HEK293 (cell line): ENCODE measurements around the gene TMPRSS6.

Source experiments
- CTCF ChIA-PET: fragments of 350-600 bp; formaldehyde crosslinking; extraction: SDS; loops from one replicate; lab custom pipeline; 2021; ENCODE audit warnings: antibody characterized with exemption; lab: Yijun Ruan, JAX
- POLR2A ChIA-PET: fragments of 300-600 bp; formaldehyde crosslinking; extraction: SDS; loops from one replicate; lab custom pipeline; 2020; ENCODE audit warnings: antibody characterized with exemption, inconsistent platforms; lab: Yijun Ruan, JAX
- H3K27ac ChIP-seq: fragments of 200-500 bp; sonication (Bioruptor generic); 2 replicates; pipeline ENCODE4 v1.5.1; 2014; ENCODE audit warnings: low read depth, low read length, control low read depth, inconsistent platforms; ENCODE audit errors: extremely low read depth
- H3K36me3 ChIP-seq, 2 experiments: fragments of 200-500 bp in 1 of 2; sonication (Bioruptor generic) in 1 of 2; 1 replicate in 1 of 2; 2 replicates in 1 of 2; pipeline ENCODE4 v1.5.1; 2014 to 2017; ENCODE audit warnings: inconsistent platforms in 2 of 2, low read length in 2 of 2; ENCODE audit not compliant: control insufficient read depth in 2 of 2, insufficient read depth in 1 of 2
- H3K4me1 ChIP-seq: fragments of 200-500 bp; sonication (Bioruptor generic); 2 replicates; pipeline ENCODE4 v1.5.1; 2014; ENCODE audit warnings: mild to moderate bottlenecking, low read length, inconsistent platforms; ENCODE audit not compliant: control insufficient read depth, insufficient read depth
- H3K4me3 ChIP-seq: 2 replicates; pipeline ENCODE4 v1.5.1; 2011; ENCODE audit warnings: low read depth, mild to moderate bottlenecking, control low read depth, low read length, moderate library complexity
- H3K9me3 ChIP-seq: fragments of 200-500 bp; sonication (Bioruptor generic); 2 replicates; pipeline ENCODE4 v1.5.1; 2014; ENCODE audit warnings: low read depth, low read length, inconsistent platforms; ENCODE audit not compliant: control insufficient read depth, insufficient read depth
- GLI4 ChIP-seq: fragments of 450-650 bp; formaldehyde crosslinking; IDR thresholded peaks from 2 replicates; pipeline ENCODE4 v1.5.1; 2016; ENCODE audit warnings: missing biosample characterization, missing genetic modification characterization
- KLF7 ChIP-seq: fragments of 450-650 bp; formaldehyde crosslinking; IDR thresholded peaks from 2 replicates; pipeline ENCODE4 v1.5.1; 2016; ENCODE audit warnings: missing biosample characterization, missing genetic modification characterization, borderline replicate concordance
- SP7 ChIP-seq: fragments of 450-650 bp; formaldehyde crosslinking; IDR thresholded peaks from 2 replicates; pipeline ENCODE4 v1.5.1; 2016; ENCODE audit warnings: missing biosample characterization, missing genetic modification characterization
- WT1 ChIP-seq: fragments of 450-650 bp; formaldehyde crosslinking; IDR thresholded peaks from 2 replicates; pipeline ENCODE4 v1.5.1; 2016; ENCODE audit warnings: missing biosample characterization, missing genetic modification characterization
- YY1 ChIP-seq: fragments of 450-650 bp; formaldehyde crosslinking; IDR thresholded peaks from 2 replicates; pipeline ENCODE4 v1.5.1; 2018; ENCODE audit warnings: missing biosample characterization, missing genetic modification characterization
- ZFP69B ChIP-seq: fragments of 450-650 bp; formaldehyde crosslinking; IDR thresholded peaks from 2 replicates; pipeline ENCODE4 v1.5.1; 2016; ENCODE audit warnings: missing biosample characterization, missing genetic modification characterization
- ZNF16 ChIP-seq: fragments of 450-650 bp; formaldehyde crosslinking; IDR thresholded peaks from 2 replicates; pipeline ENCODE4 v1.5.1; 2016; ENCODE audit warnings: low read depth, missing biosample characterization, missing genetic modification characterization
- ZNF184 ChIP-seq: fragments of 450-650 bp; IDR thresholded peaks from 2 replicates; pipeline ENCODE4 v1.5.1; 2018; ENCODE audit warnings: missing biosample characterization, mild to moderate bottlenecking, missing genetic modification characterization
- ZNF214 ChIP-seq: fragments of 450-650 bp; formaldehyde crosslinking; IDR thresholded peaks from 2 replicates; pipeline ENCODE4 v1.5.1; 2017; ENCODE audit warnings: missing biosample characterization, mild to moderate bottlenecking, missing genetic modification characterization, borderline replicate concordance
- ZNF366 ChIP-seq: fragments of 450-650 bp; formaldehyde crosslinking; conservative IDR thresholded peaks from 2 replicates; pipeline ENCODE4 v1.5.1; 2016; ENCODE audit warnings: missing biosample characterization, missing genetic modification characterization
- ZNF629 ChIP-seq: fragments of 450-650 bp; formaldehyde crosslinking; IDR thresholded peaks from 2 replicates; pipeline ENCODE4 v1.5.1; 2017; ENCODE audit warnings: missing biosample characterization, missing genetic modification characterization
- ZNF658 ChIP-seq: fragments of 450-650 bp; formaldehyde crosslinking; IDR thresholded peaks from 2 replicates; pipeline ENCODE4; 2016; ENCODE audit warnings: missing biosample characterization, missing genetic modification characterization
- TF ChIP-seq, protein P1 (sequence below): fragments of 450-650 bp; formaldehyde crosslinking; IDR thresholded peaks from 2 replicates; pipeline ENCODE4 v1.5.1; 2016; ENCODE audit warnings: missing biosample characterization, missing genetic modification characterization
- TF ChIP-seq, protein P2 (sequence below): fragments of 450-650 bp; formaldehyde crosslinking; conservative IDR thresholded peaks from 2 replicates; pipeline ENCODE4 v1.5.1; 2016; ENCODE audit warnings: low read depth, missing biosample characterization, missing genetic modification characterization
- TF ChIP-seq, protein P3 (sequence below): fragments of 450-650 bp; formaldehyde crosslinking; IDR thresholded peaks from 2 replicates; pipeline ENCODE4 v1.5.1; 2017; ENCODE audit warnings: missing biosample characterization, missing genetic modification characterization
- TF ChIP-seq, protein P4 (sequence below): fragments of 450-650 bp; formaldehyde crosslinking; IDR thresholded peaks from 2 replicates; pipeline ENCODE4 v1.5.1; 2016; ENCODE audit warnings: missing biosample characterization, missing genetic modification characterization
- TF ChIP-seq, protein P5 (sequence below): fragments of 450-650 bp; formaldehyde crosslinking; IDR thresholded peaks from 2 replicates; pipeline ENCODE4 v1.5.1; 2016; ENCODE audit warnings: missing biosample characterization, missing genetic modification characterization
- TF ChIP-seq, protein P6 (sequence below): fragments of 450-650 bp; formaldehyde crosslinking; IDR thresholded peaks from 2 replicates; pipeline ENCODE4 v1.5.1; 2016; ENCODE audit warnings: missing biosample characterization, missing genetic modification characterization
- TF ChIP-seq, protein P7 (sequence below): fragments of 450-650 bp; formaldehyde crosslinking; IDR thresholded peaks from 2 replicates; pipeline ENCODE4 v1.5.1; 2016; ENCODE audit warnings: missing biosample characterization, missing genetic modification characterization

Gene TMPRSS6

DNA sequence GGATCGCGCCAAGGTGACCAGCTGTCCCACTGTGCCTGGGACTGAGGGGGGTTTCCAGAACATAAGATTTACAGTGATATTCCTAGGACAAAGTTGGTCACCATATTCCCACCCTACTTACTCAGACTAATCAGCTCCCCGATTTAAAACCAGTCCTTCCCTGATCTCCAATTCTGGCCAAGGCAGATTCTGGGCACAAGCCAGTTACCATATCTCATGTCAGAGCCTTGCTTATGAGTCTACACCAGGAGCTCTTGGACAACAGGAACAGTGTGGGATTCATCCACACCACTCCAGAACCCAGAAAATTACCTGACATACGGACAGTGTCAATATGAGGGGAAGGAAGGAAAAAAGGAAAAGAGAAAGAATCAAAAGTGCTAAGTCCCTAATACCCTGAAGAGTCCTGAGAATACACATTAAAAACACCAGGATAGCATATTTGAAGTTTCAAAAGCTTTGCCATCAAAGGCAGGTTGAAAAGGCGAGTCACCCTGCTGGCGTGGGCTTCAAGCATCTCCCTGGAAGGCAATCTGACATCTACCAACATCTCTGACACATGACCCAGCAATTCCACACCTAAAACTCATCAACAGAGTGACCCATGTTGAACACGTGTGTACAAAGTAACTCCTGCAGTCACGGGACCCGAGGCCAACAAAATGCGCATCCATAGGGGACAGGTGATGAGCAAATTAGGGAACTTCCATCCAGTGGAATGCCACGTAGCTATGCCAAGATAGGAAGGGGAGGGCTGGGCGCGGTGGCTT lies 48.2 kb upstream of the TMPRSS6 start:
- no peak overlapping the region for H3K27ac ChIP-seq
- no peaks in the 10 kb centered on the region for H3K36me3 ChIP-seq
- no peaks in the 10 kb centered on the region for H3K9me3 ChIP-seq
- POLR2A ChIA-PET = no interaction called here
- no peak overlapping the region for H3K4me3 ChIP-seq
- TF ChIP-seq ZNF658 (no peak), ZNF366 (tag by site-specific recombination) (no peak), ZFP69B (tag by site-specific recombination) (no peak), ZNF629 (no peak), GLI4 (tag by site-specific recombination) (no peak), ZNF214 (tag by site-specific recombination) (no peak), SP7 (tag by site-specific recombination) (no peak), ZNF184 (tag by site-specific recombination) (no peak), YY1 (tag by site-specific recombination) (no peak), ZNF16 (tag by site-specific recombination) (no peak), KLF7 (tag by site-specific recombination) (no peak), WT1 (tag by site-specific recombination) (no peak)
- TF ChIP-seq, protein P1, sequence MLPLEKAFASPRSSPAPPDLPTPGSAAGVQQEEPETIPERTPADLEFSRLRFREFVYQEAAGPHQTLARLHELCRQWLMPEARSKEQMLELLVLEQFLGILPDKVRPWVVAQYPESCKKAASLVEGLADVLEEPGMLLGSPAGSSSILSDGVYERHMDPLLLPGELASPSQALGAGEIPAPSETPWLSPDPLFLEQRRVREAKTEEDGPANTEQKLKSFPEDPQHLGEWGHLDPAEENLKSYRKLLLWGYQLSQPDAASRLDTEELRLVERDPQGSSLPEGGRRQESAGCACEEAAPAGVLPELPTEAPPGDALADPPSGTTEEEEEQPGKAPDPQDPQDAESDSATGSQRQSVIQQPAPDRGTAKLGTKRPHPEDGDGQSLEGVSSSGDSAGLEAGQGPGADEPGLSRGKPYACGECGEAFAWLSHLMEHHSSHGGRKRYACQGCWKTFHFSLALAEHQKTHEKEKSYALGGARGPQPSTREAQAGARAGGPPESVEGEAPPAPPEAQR (tag by site-specific recombination) = no peak
- TF ChIP-seq, protein P2, sequence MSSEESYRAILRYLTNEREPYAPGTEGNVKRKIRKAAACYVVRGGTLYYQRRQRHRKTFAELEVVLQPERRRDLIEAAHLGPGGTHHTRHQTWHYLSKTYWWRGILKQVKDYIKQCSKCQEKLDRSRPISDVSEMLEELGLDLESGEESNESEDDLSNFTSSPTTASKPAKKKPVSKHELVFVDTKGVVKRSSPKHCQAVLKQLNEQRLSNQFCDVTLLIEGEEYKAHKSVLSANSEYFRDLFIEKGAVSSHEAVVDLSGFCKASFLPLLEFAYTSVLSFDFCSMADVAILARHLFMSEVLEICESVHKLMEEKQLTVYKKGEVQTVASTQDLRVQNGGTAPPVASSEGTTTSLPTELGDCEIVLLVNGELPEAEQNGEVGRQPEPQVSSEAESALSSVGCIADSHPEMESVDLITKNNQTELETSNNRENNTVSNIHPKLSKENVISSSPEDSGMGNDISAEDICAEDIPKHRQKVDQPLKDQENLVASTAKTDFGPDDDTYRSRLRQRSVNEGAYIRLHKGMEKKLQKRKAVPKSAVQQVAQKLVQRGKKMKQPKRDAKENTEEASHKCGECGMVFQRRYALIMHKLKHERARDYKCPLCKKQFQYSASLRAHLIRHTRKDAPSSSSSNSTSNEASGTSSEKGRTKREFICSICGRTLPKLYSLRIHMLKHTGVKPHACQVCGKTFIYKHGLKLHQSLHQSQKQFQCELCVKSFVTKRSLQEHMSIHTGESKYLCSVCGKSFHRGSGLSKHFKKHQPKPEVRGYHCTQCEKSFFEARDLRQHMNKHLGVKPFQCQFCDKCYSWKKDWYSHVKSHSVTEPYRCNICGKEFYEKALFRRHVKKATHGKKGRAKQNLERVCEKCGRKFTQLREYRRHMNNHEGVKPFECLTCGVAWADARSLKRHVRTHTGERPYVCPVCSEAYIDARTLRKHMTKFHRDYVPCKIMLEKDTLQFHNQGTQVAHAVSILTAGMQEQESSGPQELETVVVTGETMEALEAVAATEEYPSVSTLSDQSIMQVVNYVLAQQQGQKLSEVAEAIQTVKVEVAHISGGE (tag by site-specific recombination) = no peak
- TF ChIP-seq, protein P3, sequence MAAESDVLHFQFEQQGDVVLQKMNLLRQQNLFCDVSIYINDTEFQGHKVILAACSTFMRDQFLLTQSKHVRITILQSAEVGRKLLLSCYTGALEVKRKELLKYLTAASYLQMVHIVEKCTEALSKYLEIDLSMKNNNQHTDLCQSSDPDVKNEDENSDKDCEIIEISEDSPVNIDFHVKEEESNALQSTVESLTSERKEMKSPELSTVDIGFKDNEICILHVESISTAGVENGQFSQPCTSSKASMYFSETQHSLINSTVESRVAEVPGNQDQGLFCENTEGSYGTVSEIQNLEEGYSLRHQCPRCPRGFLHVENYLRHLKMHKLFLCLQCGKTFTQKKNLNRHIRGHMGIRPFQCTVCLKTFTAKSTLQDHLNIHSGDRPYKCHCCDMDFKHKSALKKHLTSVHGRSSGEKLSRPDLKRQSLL (tag by site-specific recombination) = no peak
- TF ChIP-seq, protein P4, sequence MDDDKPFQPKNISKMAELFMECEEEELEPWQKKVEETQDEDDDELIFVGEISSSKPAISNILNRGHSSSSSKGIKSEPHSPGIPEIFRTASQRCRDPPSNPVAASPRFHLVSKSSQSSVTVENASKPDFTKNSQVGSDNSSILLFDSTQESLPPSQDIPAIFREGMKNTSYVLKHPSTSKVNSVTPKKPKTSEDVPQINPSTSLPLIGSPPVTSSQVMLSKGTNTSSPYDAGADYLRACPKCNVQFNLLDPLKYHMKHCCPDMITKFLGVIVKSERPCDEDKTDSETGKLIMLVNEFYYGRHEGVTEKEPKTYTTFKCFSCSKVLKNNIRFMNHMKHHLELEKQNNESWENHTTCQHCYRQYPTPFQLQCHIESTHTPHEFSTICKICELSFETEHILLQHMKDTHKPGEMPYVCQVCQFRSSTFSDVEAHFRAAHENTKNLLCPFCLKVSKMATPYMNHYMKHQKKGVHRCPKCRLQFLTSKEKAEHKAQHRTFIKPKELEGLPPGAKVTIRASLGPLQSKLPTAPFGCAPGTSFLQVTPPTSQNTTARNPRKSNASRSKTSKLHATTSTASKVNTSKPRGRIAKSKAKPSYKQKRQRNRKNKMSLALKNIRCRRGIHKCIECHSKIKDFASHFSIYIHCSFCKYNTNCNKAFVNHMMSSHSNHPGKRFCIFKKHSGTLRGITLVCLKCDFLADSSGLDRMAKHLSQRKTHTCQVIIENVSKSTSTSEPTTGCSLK (tag by site-specific recombination) = no peak
- TF ChIP-seq, protein P5, sequence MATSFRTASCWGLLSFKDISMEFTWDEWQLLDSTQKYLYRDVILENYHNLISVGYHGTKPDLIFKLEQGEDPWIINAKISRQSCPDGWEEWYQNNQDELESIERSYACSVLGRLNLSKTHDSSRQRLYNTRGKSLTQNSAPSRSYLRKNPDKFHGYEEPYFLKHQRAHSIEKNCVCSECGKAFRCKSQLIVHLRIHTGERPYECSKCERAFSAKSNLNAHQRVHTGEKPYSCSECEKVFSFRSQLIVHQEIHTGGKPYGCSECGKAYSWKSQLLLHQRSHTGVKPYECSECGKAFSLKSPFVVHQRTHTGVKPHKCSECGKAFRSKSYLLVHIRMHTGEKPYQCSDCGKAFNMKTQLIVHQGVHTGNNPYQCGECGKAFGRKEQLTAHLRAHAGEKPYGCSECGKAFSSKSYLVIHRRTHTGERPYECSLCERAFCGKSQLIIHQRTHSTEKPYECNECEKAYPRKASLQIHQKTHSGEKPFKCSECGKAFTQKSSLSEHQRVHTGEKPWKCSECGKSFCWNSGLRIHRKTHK (tag by site-specific recombination) = no peak
- TF ChIP-seq, protein P6, sequence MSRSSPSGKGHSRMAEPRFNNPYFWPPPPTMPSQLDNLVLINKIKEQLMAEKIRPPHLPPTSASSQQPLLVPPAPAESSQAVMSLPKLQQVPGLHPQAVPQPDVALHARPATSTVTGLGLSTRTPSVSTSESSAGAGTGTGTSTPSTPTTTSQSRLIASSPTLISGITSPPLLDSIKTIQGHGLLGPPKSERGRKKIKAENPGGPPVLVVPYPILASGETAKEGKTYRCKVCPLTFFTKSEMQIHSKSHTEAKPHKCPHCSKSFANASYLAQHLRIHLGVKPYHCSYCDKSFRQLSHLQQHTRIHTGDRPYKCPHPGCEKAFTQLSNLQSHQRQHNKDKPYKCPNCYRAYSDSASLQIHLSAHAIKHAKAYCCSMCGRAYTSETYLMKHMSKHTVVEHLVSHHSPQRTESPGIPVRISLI (tag by site-specific recombination) = no peak
- TF ChIP-seq, protein P7, sequence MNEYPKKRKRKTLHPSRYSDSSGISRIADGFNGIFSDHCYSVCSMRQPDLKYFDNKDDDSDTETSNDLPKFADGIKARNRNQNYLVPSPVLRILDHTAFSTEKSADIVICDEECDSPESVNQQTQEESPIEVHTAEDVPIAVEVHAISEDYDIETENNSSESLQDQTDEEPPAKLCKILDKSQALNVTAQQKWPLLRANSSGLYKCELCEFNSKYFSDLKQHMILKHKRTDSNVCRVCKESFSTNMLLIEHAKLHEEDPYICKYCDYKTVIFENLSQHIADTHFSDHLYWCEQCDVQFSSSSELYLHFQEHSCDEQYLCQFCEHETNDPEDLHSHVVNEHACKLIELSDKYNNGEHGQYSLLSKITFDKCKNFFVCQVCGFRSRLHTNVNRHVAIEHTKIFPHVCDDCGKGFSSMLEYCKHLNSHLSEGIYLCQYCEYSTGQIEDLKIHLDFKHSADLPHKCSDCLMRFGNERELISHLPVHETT (tag by site-specific recombination) = no peak
- CTCF ChIA-PET = interaction anchor here (0.6 to 1.3 kb wide), 5 partner anchors 9 to 43 kb away, joined by 3 to 4 read pairs (median 3); no protein-coding TSS in a partner anchor
- H3K4me1 ChIP-seq = no peaks in the 10 kb centered on the region
